ENCODE measurements around the gene ATP2B1. TPM values are rescaled to one million over a fixed set of nuclear protein-coding genes. Genes with fewer than 3 reads are reported as not detected.

Gene ATP2B1
- total and polyA plus RNA-seq, 2 of the 13 experiments (the other 11 are each of a cell fraction or from before 2014, with no cell fraction given): 12.1 to 60.2 TPM

DNA sequence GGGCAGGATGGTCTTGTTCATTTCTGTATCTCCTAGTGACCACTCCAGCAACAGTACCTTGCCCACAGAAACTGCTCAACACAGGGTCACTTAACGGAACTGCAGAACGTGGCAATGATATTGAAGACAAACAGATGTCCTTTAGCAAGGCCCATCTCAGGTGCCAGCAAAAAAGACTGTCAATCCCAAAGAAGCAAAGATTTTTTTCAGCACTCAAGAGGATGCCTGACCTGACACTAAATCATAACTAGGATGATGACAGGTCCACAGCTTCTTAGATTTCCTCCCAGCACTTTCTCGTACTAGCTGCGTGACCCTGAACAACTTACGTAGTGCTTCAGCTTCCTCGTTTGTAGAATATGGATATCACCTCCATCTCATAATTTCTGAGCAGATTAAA is 39.4 kb downstream of the ATP2B1 start:
- BruUV-seq (replicated peaks): no TSS peak
- in situ Hi-C loops (cut with HindIII; ENCODE audit: extremely low pct_ligation_motif_present, low pct_unique_long_range_greater_than_20kb): no loop called here
- Histone ChIP-seq H3K27ac (ENCODE audit: extremely low read length, insufficient read depth, low read length) (no peak overlapping the region), H3K9me3 (ENCODE audit: low read length) (no peaks in the 10 kb centered on the region), H3K79me2 (ENCODE audit: insufficient read depth, low read length) (peaks cover 78% of the 10 kb centered on the region), H3K9ac (ENCODE audit: insufficient read depth, low read depth, low read length) (no peak overlapping the region), H3K27me3 (ENCODE audit: control insufficient read depth in 1 of 2, insufficient read depth in 2 of 2, low read length in 2 of 2) (no peaks in the 10 kb centered on the region), H3K36me3 (replicated peaks in 1 of 2; ENCODE audit: control insufficient read depth in 1 of 2, insufficient read depth in 2 of 2, low read length in 2 of 2) (no peaks in the 10 kb centered on the region), H3K4me1 (ENCODE audit: insufficient read depth, low read length) (peaks cover 22% of the 10 kb centered on the region), H2AFZ (ENCODE audit: low read length) (no peak overlapping the region), H4K20me1 (ENCODE audit: insufficient read depth, low read length) (no peaks in the 10 kb centered on the region; the same call in 1 of the 2 replicates), H3K4me2 (ENCODE audit: low read depth, low read length) (no peak overlapping the region), H3K4me3 (replicated peaks in 1 of 3; ENCODE audit: insufficient read depth in 1 of 3, low read depth in 2 of 3, low read length in 3 of 3) (no peak overlapping the region)
- intact Hi-C loops (cut with micrococcal nuclease; ENCODE audit: unreplicated experiment): no loop called here
- TF ChIP-seq RBM22 (optimal IDR thresholded peaks at IDR 0.05; ENCODE audit: low read length): peak; percentile 51
- TF ChIP-seq CCAR2 (optimal IDR thresholded peaks at IDR 0.05; ENCODE audit: low read depth, low read length): no peak
- ChIA-PET CTCF (ENCODE audit: low intra/inter-chr PET ratio, low total read pairs) (no interaction called here), POLR2A (interaction anchor here (0.8 kb wide), 1 partner anchor 40 kb away, joined by 3 read pairs; no protein-coding TSS in a partner anchor)
- no peak for FAIRE-seq
- no peak for DNase-seq (ENCODE audit: low spot score)
- WGBS (ENCODE audit: low lambda C conversion rate): 98% methylated on average over 6 of the region's 6 CpGs
- ATAC-seq: no peak

DNA sequence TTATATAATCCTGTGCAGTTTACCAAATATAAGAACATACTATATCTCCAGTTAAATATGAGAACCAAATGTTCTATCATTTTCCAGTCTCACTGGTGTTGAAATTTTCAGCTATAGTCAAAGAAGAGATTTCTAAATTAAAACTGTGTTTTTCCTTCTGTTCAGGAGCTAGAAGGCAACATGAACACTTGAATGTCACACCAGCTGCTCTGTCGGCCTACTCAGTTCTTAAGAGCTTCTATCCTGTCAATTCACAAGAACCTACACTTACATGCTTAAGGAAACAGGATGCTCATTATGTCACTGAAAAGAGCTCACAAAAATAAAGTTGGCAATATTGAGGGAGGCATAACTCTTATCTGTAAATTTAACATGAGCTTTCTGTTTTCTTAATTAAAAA is 43.1 kb downstream of the ATP2B1 start:
- CTCF ChIA-PET (ENCODE audit: low intra/inter-chr PET ratio, low total read pairs): no interaction called here

More for the DNA sequence above, 43.1 kb downstream of the ATP2B1 start:
- in situ Hi-C loops (cut with HindIII; ENCODE audit: extremely low pct_ligation_motif_present, low pct_unique_long_range_greater_than_20kb): no loop called here
- Histone ChIP-seq H3K27ac (ENCODE audit: extremely low read length, insufficient read depth, low read length) (no peak overlapping the region), H3K4me3 (replicated peaks in 1 of 3; ENCODE audit: insufficient read depth in 1 of 3, low read depth in 2 of 3, low read length in 3 of 3) (no peak overlapping the region), H2AFZ (ENCODE audit: low read length) (no peak overlapping the region), H3K36me3 (replicated peaks in 1 of 2; ENCODE audit: control insufficient read depth in 1 of 2, insufficient read depth in 2 of 2, low read length in 2 of 2) (no peaks in the 10 kb centered on the region), H3K79me2 (ENCODE audit: insufficient read depth, low read length) (peaks cover 74% of the 10 kb centered on the region), H3K4me2 (ENCODE audit: low read depth, low read length) (no peak overlapping the region), H4K20me1 (ENCODE audit: insufficient read depth, low read length) (no peaks in the 10 kb centered on the region; the same call in none of the 2 replicates), H3K4me1 (ENCODE audit: insufficient read depth, low read length) (peaks cover 20% of the 10 kb centered on the region), H3K9ac (ENCODE audit: insufficient read depth, low read depth, low read length) (no peak overlapping the region), H3K27me3 (ENCODE audit: control insufficient read depth in 1 of 2, insufficient read depth in 2 of 2, low read length in 2 of 2) (no peaks in the 10 kb centered on the region), H3K9me3 (ENCODE audit: low read length) (no peaks in the 10 kb centered on the region)
- no peak for ATAC-seq
- POLR2A ChIA-PET: no interaction called here
- WGBS (ENCODE audit: low lambda C conversion rate): 95% methylated on average over 1 of the region's 1 CpG
- intact Hi-C loops (cut with micrococcal nuclease; ENCODE audit: unreplicated experiment): no loop called here
- FAIRE-seq: no peak
- TF ChIP-seq ZNF260 (CRISPR knock-in tag; IDR thresholded peaks at IDR 0.05; ENCODE audit: borderline replicate concordance, low read depth) (no peak), ATAD3A (CRISPR knock-in tag; IDR thresholded peaks at IDR 0.05) (no peak), ZNF264 (CRISPR knock-in tag; IDR thresholded peaks at IDR 0.05) (no peak), ZNF672 (CRISPR knock-in tag; IDR thresholded peaks at IDR 0.05) (no peak), RBM39 (IDR thresholded peaks at IDR 0.05; ENCODE audit: low read depth, low read length, poor library complexity, severe bottlenecking) (no peak), ZBTB7A (CRISPR knock-in tag; IDR thresholded peaks at IDR 0.05) (no peak)
- TF ChIP-seq, protein P1, sequence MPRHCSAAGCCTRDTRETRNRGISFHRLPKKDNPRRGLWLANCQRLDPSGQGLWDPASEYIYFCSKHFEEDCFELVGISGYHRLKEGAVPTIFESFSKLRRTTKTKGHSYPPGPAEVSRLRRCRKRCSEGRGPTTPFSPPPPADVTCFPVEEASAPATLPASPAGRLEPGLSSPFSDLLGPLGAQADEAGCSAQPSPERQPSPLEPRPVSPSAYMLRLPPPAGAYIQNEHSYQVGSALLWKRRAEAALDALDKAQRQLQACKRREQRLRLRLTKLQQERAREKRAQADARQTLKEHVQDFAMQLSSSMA (CRISPR knock-in tag; IDR thresholded peaks at IDR 0.05): no peak
- no peak for DNase-seq (ENCODE audit: low spot score)
- no TSS peak for BruUV-seq (replicated peaks)
